ENCODE data around the gene RTBDN.
A peak's percentile ranks its signal among the peaks of the same experiment; 100 is the strongest.

Gene RTBDN

GRCh38 chr19:12834566-12834943, at the start of gene RTBDN:
RTBDN (minus strand) TSS chr19:12834579; CDS start chr19:12829979, 4,600 bp downstream.
- DNase-seq (ENCODE audit: low read depth in 1 of 2, low spot score in 1 of 2) = no peak

DNA sequence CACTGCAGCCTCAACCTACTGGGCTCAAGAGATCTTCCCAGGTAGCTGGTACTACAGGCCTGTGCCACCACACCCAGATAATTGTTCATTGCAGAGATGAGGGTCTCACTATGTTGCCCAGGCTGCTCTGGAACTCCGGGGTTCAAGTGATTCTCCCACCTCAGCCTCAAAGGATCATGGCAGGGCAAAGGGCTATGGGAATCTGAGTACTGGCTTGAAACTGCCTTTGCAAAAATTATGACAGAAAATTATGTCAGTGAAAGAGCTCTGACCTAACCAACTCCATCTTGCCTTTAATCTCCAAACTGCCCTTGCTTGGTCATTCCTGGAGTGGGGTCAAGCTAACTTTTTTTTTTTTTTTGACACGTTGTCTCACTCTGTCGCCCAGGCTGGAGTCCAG, 48.2 kb upstream of the RTBDN start:
- no peak for DNase-seq (ENCODE audit: low read depth in 1 of 2, low spot score in 1 of 2)

- peak; percentile 73 to 84 for DNase-seq (ENCODE audit: low read depth in 1 of 2, low spot score in 1 of 2)
Measured at GRCh38 chr19:12881172-12881808, 46.9 kb upstream of the RTBDN start, which contains the start of gene DNASE2. DNASE2 (minus strand) TSS chr19:12881449; CDS start chr19:12881375, 74 bp downstream.

DNA sequence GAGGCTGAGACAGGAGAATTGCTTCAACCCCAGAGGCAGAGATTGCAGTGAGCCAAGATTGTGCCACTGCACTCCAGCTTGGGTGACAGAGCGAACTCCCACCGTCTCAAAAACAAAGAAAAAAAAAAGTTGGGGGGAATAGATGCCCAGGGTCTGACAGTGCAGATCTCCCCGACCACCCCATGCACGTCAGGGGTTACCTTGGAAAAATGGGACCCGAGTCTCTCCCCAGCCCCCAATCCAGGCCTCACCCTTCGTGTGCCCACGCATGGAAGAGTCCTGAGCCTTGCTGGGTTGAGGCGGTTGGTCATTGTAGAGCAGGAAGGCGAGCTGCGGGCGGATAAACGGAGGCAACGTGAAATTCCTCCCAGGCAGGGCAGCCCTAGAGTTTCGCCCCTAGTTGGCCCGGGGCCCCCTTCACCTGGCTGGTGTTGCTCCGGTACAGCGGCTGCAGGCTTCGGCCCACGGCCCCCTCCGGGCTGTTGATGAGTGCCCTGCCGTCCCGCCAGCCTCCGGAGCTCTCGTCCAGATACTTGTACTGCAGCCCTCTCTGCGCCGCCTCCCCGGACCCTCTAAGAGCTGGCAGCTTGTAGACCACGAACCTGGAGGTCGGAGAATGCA, 46.3 kb upstream of the RTBDN start:
- no peak for DNase-seq (ENCODE audit: low read depth in 1 of 2, low spot score in 1 of 2)

DNA sequence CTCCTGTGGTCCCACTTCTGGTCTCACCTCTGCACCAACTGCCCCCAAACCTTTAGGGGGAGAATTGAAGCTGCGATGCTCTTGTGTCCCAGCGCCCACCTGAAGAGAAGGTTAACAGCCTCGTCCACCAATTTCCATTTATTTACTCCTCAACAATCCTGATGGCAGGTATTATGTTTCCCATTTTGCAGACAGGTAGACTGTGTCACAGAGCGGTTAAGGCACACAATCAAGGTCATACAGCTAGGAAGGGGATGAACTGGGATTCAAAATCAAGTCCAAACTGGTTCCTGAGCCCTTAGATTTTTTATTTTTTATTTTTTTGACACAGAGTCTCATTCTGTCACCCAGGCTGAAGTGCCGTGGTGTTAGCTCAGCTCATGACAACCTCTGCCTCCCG, 40.7 kb upstream of the RTBDN start:
- DNase-seq (ENCODE audit: low read depth in 1 of 2, low spot score in 1 of 2) = no peak

DNA sequence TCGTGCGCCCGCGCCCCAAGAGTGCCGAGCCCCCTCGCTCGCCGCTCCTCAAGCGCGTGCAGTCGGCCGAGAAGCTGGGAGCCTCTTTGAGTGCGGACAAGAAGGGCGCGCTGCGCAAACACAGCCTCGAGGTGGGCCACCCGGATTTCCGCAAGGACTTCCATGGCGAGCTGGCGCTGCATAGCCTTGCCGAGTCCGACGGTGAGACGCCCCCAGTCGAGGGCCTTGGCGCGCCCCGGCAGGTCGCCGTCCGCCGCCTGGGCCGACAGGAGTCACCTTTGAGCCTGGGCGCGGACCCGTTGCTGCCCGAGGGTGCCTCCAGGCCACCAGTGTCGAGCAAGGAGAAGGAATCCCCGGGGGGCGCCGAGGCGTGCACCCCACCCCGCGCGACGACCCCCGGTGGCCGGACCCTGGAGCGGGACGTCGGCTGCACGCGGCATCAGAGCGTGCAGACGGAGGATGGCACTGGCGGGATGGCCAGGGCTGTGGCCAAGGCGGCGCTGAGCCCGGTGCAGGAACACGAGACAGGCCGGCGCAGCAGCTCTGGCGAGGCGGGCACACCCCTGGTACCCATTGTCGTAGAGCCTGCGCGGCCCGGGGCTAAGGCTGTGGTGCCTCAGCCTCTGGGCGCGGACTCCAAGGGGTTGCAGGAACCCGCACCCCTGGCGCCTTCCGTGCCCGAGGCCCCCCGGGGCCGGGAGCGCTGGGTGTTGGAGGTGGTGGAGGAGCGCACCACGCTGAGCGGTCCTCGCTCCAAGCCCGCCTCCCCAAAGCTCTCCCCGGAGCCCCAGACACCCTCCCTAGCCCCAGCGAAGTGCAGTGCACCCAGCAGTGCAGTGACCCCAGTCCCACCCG, 39.7 kb upstream of the RTBDN start:
- no peak for DNase-seq (ENCODE audit: low read depth in 1 of 2, low spot score in 1 of 2)

DNA sequence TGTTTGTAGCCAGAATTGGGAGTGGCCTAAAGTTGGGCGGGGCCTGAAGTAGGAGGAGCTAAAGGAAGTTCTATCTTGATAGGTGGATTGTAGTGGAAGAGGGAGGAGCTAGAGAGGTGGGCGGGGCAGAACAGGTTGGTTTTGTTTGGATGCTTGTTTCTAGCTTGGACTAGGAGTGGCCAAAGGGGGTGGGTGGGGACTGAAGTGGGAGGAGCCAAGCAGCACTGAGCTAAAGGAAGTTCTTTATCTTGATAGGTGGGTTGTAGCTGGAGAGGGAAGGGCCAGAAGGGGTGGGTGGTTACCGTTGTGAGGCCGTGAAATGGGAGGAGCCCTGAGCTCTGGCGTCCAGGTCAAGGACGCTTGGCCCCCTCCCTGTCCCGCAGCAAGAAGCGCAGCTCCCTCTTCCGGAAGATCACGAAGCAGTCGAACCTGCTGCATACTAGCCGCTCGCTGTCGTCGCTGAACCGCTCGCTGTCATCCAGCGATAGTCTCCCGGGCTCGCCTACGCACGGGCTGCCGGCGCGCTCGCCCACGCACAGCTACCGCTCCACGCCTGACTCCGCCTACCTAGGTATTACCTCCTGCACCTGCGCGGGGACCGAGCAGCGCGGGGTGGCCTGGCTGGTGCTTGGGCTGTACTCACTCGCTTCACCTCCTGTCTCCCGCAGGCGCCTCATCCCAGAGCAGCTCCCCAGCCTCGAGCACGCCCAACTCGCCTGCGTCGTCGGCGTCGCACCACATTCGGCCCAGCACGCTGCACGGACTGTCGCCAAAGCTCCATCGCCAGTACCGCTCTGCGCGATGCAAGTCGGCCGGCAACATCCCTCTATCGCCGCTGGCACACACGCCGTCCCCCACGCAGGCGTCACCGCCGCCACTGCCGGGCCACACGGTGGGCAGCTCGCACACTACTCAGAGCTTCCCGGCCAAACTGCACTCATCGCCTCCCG, 38.8 kb upstream of the RTBDN start:
- DNase-seq (ENCODE audit: low read depth in 1 of 2, low spot score in 1 of 2) = no peak

GRCh38 chr19:12872255-12872654, 37.9 kb upstream of the RTBDN start:
- no peak for DNase-seq (ENCODE audit: low read depth in 1 of 2, low spot score in 1 of 2)

GRCh38 chr19:12871681-12872080, 37.3 kb upstream of the RTBDN start:
- no peak for DNase-seq (ENCODE audit: low read depth in 1 of 2, low spot score in 1 of 2)

DNA sequence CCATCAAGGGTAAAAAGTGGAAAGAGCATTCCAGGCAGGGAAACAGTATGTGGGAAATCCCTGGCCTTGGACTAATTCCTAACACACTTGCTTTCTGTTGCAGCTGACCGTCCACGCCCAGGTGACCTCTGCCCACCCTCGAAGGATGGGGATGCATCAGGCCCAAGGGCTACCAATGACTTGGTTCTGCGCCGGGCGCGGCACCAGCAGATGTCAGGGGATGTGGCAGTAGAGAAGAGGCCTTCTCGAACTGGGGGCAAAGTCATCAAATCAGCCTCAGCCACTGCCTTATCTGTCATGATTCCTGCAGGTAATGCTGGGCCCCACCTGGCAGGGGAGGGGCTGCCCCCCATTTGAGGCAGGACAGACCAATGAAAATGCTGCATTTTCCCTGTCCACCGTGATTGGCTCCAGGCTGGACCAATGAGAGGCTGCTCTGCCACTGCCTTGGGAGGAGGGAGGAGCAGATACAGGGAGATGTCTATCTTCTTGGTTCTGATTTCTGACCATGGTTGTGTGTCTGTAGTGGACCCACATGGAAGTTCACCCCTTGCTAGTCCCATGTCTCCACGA, 34.2 kb upstream of the RTBDN start:
- DNase-seq (ENCODE audit: low read depth in 1 of 2, low spot score in 1 of 2) = no peak

GRCh38 chr19:12867120-12868099, 33.0 kb upstream of the RTBDN start:
- peak; percentile 31 to 59 for DNase-seq (ENCODE audit: low read depth in 1 of 2, low spot score in 1 of 2)

DNA sequence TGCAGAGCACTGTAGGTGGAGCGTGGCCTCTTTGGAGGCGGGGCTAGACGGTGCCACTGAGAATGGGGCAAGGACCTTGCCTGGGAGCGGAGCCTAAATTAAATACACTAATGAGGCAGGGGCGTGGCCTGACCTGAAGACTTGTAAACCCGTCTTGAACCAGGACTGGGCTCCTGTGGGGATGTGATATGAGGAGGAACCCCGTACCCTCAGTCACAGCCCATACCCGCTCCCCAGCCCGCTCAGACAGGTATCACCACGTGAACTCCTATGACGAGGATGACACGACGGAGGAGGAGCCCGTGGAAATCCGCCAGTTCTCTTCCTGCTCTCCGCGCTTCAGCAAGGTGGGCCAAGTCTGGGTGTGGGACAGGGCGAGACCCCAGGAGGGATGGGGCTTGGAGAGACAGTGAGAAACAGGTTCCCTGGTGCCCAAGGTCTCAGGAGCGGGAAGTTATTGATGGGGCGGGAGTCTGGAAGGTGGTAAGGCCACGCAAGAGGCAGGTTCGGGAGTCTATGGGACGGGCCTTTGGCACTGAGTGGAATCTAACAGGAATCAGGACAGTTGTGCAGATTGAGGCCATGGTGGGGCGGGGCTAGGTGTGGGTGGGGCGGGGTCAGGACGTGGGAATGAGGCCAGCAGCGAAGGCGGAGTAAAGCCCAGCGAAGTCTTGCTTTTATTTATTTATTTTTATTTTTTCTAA, 32.2 kb upstream of the RTBDN start:
- DNase-seq (ENCODE audit: low read depth in 1 of 2, low spot score in 1 of 2) = no peak

DNA sequence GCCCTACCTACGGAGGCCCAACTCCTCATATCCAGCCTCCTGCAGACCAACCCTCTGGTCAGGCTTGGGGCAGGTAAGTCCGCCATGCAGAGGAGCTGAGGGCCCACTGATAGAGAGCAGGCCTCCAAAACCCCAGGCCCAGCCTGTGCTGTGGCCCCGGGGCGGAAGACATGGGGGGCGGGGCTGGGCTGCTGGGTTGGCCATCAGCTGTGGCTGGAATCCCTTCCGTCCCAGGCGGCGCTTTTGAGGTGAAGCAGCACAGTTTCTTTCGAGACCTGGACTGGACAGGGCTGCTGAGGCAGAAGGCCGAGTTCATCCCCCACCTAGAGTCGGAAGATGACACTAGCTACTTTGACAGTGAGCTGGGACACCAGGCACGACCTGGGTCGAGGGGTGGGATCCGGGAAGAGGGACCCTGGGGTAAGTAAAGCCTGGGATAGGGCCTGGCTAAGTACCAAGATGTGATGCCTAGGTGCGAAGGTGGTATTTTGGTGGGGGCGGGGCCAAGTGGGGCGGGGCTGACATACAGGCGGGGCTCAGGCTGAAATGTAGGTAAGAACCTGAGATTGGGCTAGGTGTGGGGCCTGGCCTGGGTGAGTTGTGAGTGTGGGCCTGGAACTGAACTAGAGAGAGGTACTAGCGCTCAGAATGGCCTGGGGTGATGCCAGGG, 31.5 kb upstream of the RTBDN start:
- no peak for DNase-seq (ENCODE audit: low read depth in 1 of 2, low spot score in 1 of 2)

- no peak for DNase-seq (ENCODE audit: low read depth in 1 of 2, low spot score in 1 of 2)
Measured at GRCh38 chr19:12864721-12865715, 30.6 kb upstream of the RTBDN start.

- DNase-seq (ENCODE audit: low read depth in 1 of 2, low spot score in 1 of 2) = no peak
Measured at GRCh38 chr19:12864143-12864542, 29.8 kb upstream of the RTBDN start.

DNA sequence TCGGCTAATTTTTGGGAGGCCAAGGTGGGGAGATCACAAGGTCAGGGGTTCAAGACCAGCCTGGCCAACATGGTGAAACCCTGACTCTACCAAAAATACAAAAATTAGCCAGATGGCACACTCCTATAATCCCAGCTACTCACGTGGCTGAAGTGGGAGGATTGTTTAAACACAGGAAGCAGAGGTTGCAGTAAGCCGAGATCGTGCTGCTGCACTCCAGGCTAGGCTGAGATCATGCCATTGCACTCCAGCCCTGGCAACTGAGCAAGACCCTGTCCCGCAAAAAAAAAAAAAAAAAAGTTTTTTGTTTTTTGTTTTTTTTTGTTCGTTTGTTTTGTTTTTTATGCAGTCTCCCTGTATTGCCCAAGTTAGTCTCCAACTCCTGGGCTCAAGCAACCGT, 25.2 kb upstream of the RTBDN start:
- no peak for DNase-seq (ENCODE audit: low read depth in 1 of 2, low spot score in 1 of 2)

Data from activated CD4-positive, alpha-beta T cell treated with anti-CD3 and anti-CD28 coated beads, Interleukin-2, amount 50 U/mL, for 24 hours (primary cell).